Kidney epithelial cell (primary cell): ENCODE measurements around the gene FLYWCH1. TPM values are rescaled to one million over a fixed set of nuclear protein-coding genes. Genes with fewer than 3 reads are reported as not detected.

ENCODE experiments used
- DNase-seq: peaks from one replicate; pipeline ENCODE4 v3.0.0-alpha.2; 2010; ENCODE audit warnings: low read depth
- H3K27me3 ChIP-seq: 2 replicates; pipeline ENCODE4 v1.6.0; 2011; ENCODE audit warnings: low read length; ENCODE audit not compliant: control insufficient read depth, insufficient read depth
- H3K36me3 ChIP-seq: 2 replicates; pipeline ENCODE4 v1.5.1; 2011; ENCODE audit warnings: low read length; ENCODE audit not compliant: control insufficient read depth, insufficient read depth
- H3K4me3 ChIP-seq: 2 replicates; pipeline ENCODE4 v1.5.1; 2011; ENCODE audit warnings: low read depth, mild to moderate bottlenecking, control low read depth, low read length
- CTCF ChIP-seq: IDR thresholded peaks from 2 replicates; pipeline ENCODE4 v1.5.1; 2011; ENCODE audit warnings: mild to moderate bottlenecking, moderate library complexity, low read length, control low read depth, inconsistent platforms; ENCODE audit not compliant: insufficient read depth, poor library complexity, severe bottlenecking
- total RNA-seq: library from RNA; depleted of rRNA; stranded (reverse); fragments of >200 nt; gene quantifications from 2 replicates; pipeline ENCODE4 v1.2.3, GENCODE V29; 2015

Gene FLYWCH1
- total RNA-seq, 1 donor from 2014 or later: 66.1 TPM

- no peaks in the 10 kb centered on the region for H3K36me3 ChIP-seq
- DNase-seq: no peak
- no peak overlapping the region for H3K4me3 ChIP-seq
- TF ChIP-seq CTCF: no peak
- peaks cover 21% of the 10 kb centered on the region for H3K27me3 ChIP-seq
Measured at GRCh38 chr16:2991566-2992261, 80.0 kb downstream of the FLYWCH1 start.

DNA sequence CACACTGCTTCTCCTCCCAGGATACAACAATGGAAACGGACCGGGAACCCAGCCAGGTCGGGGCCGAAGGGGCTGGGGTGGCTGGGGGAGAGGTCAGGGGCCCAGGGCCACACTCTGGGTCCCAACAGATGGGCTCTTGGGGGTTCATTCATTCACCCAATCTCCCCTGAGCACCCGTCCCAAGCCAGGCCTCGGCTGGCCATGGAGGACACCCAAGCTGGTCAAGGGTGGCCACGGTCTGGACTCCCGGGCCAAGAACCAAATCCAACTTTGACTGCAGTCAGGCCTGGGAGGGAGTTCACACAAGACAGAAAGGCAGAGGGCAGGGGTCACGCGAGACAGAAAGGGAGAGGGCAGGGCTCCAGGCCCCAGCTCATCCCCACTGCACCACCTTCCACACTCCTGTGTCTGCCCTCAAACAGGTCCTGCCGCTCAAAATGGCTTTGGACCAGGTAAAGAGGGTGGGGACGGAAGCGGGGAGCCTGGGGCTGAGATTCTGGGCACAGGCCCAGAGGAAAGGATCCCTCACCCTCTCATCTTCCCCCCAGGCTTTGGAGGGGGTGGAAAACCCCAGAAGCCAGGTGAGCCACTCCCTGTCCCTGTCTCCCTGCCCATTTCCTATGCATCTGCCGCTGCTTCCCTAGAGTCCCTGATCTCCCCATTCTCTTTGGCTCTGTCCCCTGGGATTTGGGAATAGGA, 80.8 kb downstream of the FLYWCH1 start:
- no peak for DNase-seq
- peaks cover 21% of the 10 kb centered on the region for H3K27me3 ChIP-seq
- TF ChIP-seq CTCF: no peak
- H3K4me3 ChIP-seq: no peak overlapping the region
- no peaks in the 10 kb centered on the region for H3K36me3 ChIP-seq

GRCh38 chr16:2996298-2996697, 84.6 kb downstream of the FLYWCH1 start:
- Histone ChIP-seq H3K27me3 (peaks cover 4% of the 10 kb centered on the region), H3K36me3 (no peaks in the 10 kb centered on the region), H3K4me3 (no peak overlapping the region)
- no peak for DNase-seq
- no peak for TF ChIP-seq CTCF

- Histone ChIP-seq H3K27me3 (peaks cover 6% of the 10 kb centered on the region), H3K36me3 (no peaks in the 10 kb centered on the region), H3K4me3 (no peak overlapping the region)
- no peak for TF ChIP-seq CTCF
- no peak for DNase-seq
Measured at GRCh38 chr16:2999929-3000328, 88.2 kb downstream of the FLYWCH1 start.

DNA sequence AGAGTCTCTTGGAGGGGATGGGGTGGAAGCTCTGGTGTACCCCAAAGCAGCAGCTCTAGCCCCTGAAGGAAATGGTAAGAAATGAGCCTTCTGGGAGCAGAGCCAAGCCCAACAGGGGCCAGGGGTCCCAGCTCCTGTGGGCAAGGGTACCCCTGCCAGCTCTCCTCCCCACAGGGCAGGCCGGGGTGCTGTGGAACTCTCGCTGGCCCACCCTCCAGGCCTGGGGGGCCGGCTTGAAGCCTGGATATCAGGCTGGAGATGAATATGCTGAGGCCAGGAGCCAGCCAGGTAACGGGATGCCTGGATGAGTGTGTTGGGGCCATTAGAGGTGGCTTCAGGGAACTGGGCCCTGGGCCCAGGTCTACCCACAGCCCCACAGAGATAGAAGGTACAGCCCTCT, 88.8 kb downstream of the FLYWCH1 start:
- DNase-seq: no peak
- H3K4me3 ChIP-seq: no peak overlapping the region
- peaks cover 8% of the 10 kb centered on the region for H3K27me3 ChIP-seq
- H3K36me3 ChIP-seq: no peaks in the 10 kb centered on the region
- no peak for TF ChIP-seq CTCF

Other genes starting within 250 kb of the FLYWCH1 start
- 47.4 and 47.8 TPM in 2 replicates for gene KCTD5, start 229.4 kb upstream of the FLYWCH1 start, total RNA-seq
- gene PRSS27, start 191.7 kb upstream of the FLYWCH1 start, total RNA-seq: 2.9 and 3.1 TPM in 2 replicates
- 82.6 and 136 TPM in 2 replicates for gene SRRM2, start 159.3 kb upstream of the FLYWCH1 start, total RNA-seq
- 557 and 714 TPM in 2 replicates for gene ELOB, start 134.7 kb upstream of the FLYWCH1 start, total RNA-seq
- not detected in 2 replicates for gene PRSS33, start 124.4 kb upstream of the FLYWCH1 start, total RNA-seq
- gene PRSS41, start 113.5 kb upstream of the FLYWCH1 start, total RNA-seq: not detected in 2 replicates
- gene PRSS21, start 94.7 kb upstream of the FLYWCH1 start, total RNA-seq: 0.29 and 3.0 TPM in 2 replicates
- 1.1 and 2.8 TPM in 2 replicates for gene ZG16B, start 81.6 kb upstream of the FLYWCH1 start, total RNA-seq
- gene PRSS22, start 53.8 kb upstream of the FLYWCH1 start, total RNA-seq: 71.8 and 76.0 TPM in 2 replicates
- gene FLYWCH2, start 28.7 kb upstream of the FLYWCH1 start, total RNA-seq: 58.6 and 69.5 TPM in 2 replicates
- gene KREMEN2, start 52.3 kb downstream of the FLYWCH1 start, total RNA-seq: 0.04 and 1.3 TPM in 2 replicates
- gene PAQR4, start 57.4 kb downstream of the FLYWCH1 start, total RNA-seq: 14.2 and 15.2 TPM in 2 replicates
- gene PKMYT1, start 68.5 kb downstream of the FLYWCH1 start, total RNA-seq: 5.1 and 6.1 TPM in 2 replicates
- gene CLDN9, start 101.0 kb downstream of the FLYWCH1 start, total RNA-seq: 1.0 and 3.1 TPM in 2 replicates
- gene CLDN6, start 106.3 kb downstream of the FLYWCH1 start, total RNA-seq: 319 and 359 TPM in 2 replicates
- gene TNFRSF12A, start 108.4 kb downstream of the FLYWCH1 start, total RNA-seq: 572 and 754 TPM in 2 replicates
- 10.2 and 18.4 TPM in 2 replicates for gene HCFC1R1, start 112.0 kb downstream of the FLYWCH1 start, total RNA-seq
- 12.2 and 17.0 TPM in 2 replicates for gene THOC6, start 112.1 kb downstream of the FLYWCH1 start, total RNA-seq
- 6.9 and 9.2 TPM in 2 replicates for gene BICDL2, start 125.0 kb downstream of the FLYWCH1 start, total RNA-seq
- gene MMP25, start 134.6 kb downstream of the FLYWCH1 start, total RNA-seq: 0.17 TPM in 1 of 2 replicates, not detected in the other
- 621 and 682 TPM in 2 replicates for gene IL32, start 153.7 kb downstream of the FLYWCH1 start, total RNA-seq
- gene ZSCAN10, start 187.4 kb downstream of the FLYWCH1 start, total RNA-seq: not detected in 2 replicates
- 25.1 and 27.9 TPM in 2 replicates for gene ZNF205, start 200.7 kb downstream of the FLYWCH1 start, total RNA-seq
- gene ZNF213, start 223.1 kb downstream of the FLYWCH1 start, total RNA-seq: 13.7 and 16.6 TPM in 2 replicates